Pancreas (tissue), 10 donors: Measurements from ENCODE around the gene RREB1. TPM values are rescaled to one million over a fixed set of nuclear protein-coding genes. Genes with fewer than 3 reads are reported as not detected.
A peak's percentile ranks its signal among the peaks of the same experiment; 100 is the strongest.
"Not testable (repeated sequence)": the region's sequence is repeated elsewhere in the genome, so short reads cannot be mapped to it uniquely, and the experiment has no call there.

Experiments
- ATAC-seq, 4 donors: fragments of 200-7000 bp; cut with Tn5 transposase; one replicate each; pipeline versions ENCODE4 v1.8.0 to v1.9.1; 2020; ENCODE audit warnings: mild to moderate bottlenecking in 4 of 4, moderate library complexity in 4 of 4
- DNase-seq, 6 donors: peaks; one replicate each; pipeline ENCODE4 v3.0.0-alpha.2; 2020
- FAIRE-seq: peaks from 2 replicates; lab custom pipeline; 2012; peaks lifted over from hg19 to GRCh38; lab: Jason Lieb, UNC
- H3K27ac ChIP-seq, 4 donors: fragments of 200-600 bp; sonication (generic); 1 replicate in 3 of 4; 2 replicates in 1 of 4; pipeline versions ENCODE4 v1.5.0 to v1.8.0; 2020
- H3K27me3 ChIP-seq, 4 donors: fragments of 200-600 bp; one replicate each; pipeline ENCODE4 v1.8.0; 2021
- H3K36me3 ChIP-seq, 3 donors: fragments of 200-600 bp; sonication (generic) in 1 of 3; one replicate each; pipeline versions ENCODE4 v1.5.0 to v1.8.0; 2020 to 2021
- H3K4me1 ChIP-seq, 3 donors: fragments of 200-600 bp; one replicate each; pipeline ENCODE4 v1.8.0; 2021
- H3K4me3 ChIP-seq, 4 donors: fragments of 200-600 bp; sonication (generic) in 2 of 4; one replicate each; pipeline versions ENCODE4 v1.5.0 to v1.8.0; 2020 to 2021
- H3K9me3 ChIP-seq, 4 donors: fragments of 200-600 bp; one replicate each; pipeline ENCODE4 v1.8.0; 2021
- WGBS, 2 donors: extraction: QIAGEN DNeasy Blood & Tissue Kit; methylation state at CpG; one replicate each; pipeline ENCODE4 v1.1.7; 2013; 5-methylcytosine and 5-hydroxymethylcytosine counted together
- intact Hi-C, 3 donors: fragments of 100-400 bp; cut with DNase I; formaldehyde crosslinking; loops; one replicate each; pipeline versions ENCODE4 v1.11.1 to v1.14.2; 2022
- polyA plus RNA-seq, 2 donors: library from polyadenylated mRNA; stranded (reverse); fragments of 200-250 nt; gene quantifications; one replicate each; pipeline ENCODE4 v1.2.3, GENCODE V29; 2013
- total RNA-seq, 6 donors: library from RNA; stranded (reverse); fragmentation: NEBNext Ultra II Directional in 4 of 6; extraction: Animal tissue kit (Norgen Biotek cat#: 25700) in 4 of 6; gene quantifications; one replicate each; pipeline versions ENCODE4 v1.2.1 to v1.2.4, GENCODE V29; 2021 to 2023
- TF ChIP-seq, protein P1 (sequence below), 4 donors: fragments of 200-600 bp; sonication (generic) in 3 of 4; IDR thresholded peaks; one replicate each; pipeline versions ENCODE4 v1.5.0 to v1.8.0; 2021; ENCODE audit warnings: antibody characterized with exemption in 4 of 4
- donor health status: healthy with polysubstance abuse.
- donor health status: DM: no; HTN: no; CAD: no; lungs with moderate emphysema.
- donor health status: DM: no; HTN: no; CAD: no.
- donor health status: control.
- donor health status: control.
- donor health status: Bipolar disorder and iron deficiency.
- donor health status: DM: yes; HTN: yes; CAD: no.
- donor health status: DM: no; HTN: no; CAD: no.
- donor health status: DM: no; HTN: no; CAD: no.
- donor health status: DM: yes; HTN: yes; CAD: no.

RREB1 gene
- total and polyA plus RNA-seq, 8 donors = 8.9 to 45.3 (median 29.1) TPM

DNA sequence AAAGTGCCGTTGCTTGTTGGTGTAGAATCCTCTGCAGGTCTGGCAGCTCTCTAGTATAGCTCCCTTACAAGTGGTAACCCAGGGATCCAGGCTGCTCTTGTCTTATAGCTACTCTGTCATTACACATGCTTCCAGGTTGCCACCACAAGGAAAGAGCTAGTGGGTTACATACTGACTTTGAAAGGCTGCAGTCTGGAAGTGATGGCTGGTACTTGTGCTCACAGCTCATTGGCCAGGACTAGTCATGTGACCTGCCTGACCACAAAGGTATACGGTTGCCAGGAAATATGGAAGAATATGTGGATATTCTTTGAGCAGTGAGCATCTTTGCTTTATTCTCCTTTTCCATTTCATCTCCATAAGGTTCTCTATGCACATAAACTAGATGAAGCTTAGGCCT lies 46.0 kb downstream of the RREB1 start:
- DNase-seq (no peak), ATAC-seq (no peak), FAIRE-seq (no peak)
- Histone ChIP-seq H3K4me1 (peaks cover 17 to 49% (median 27%) of the 10 kb centered on the region in 3 donors), H3K36me3 (no peaks in the 10 kb centered on the region), H3K9me3 (no peaks in the 10 kb centered on the region), H3K4me3 (no peak overlapping the region), H3K27me3 (no peaks in the 10 kb centered on the region), H3K27ac (peak overlapping the region in 1 of 4 donors; percentile 14)
- 74 to 77% methylated on average over 2 of the region's 2 CpGs for WGBS, 2 donors
- intact Hi-C loops = no loop called here
- TF ChIP-seq, protein P1, sequence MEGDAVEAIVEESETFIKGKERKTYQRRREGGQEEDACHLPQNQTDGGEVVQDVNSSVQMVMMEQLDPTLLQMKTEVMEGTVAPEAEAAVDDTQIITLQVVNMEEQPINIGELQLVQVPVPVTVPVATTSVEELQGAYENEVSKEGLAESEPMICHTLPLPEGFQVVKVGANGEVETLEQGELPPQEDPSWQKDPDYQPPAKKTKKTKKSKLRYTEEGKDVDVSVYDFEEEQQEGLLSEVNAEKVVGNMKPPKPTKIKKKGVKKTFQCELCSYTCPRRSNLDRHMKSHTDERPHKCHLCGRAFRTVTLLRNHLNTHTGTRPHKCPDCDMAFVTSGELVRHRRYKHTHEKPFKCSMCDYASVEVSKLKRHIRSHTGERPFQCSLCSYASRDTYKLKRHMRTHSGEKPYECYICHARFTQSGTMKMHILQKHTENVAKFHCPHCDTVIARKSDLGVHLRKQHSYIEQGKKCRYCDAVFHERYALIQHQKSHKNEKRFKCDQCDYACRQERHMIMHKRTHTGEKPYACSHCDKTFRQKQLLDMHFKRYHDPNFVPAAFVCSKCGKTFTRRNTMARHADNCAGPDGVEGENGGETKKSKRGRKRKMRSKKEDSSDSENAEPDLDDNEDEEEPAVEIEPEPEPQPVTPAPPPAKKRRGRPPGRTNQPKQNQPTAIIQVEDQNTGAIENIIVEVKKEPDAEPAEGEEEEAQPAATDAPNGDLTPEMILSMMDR (IDR thresholded peaks at IDR 0.05) = no peak

DNA sequence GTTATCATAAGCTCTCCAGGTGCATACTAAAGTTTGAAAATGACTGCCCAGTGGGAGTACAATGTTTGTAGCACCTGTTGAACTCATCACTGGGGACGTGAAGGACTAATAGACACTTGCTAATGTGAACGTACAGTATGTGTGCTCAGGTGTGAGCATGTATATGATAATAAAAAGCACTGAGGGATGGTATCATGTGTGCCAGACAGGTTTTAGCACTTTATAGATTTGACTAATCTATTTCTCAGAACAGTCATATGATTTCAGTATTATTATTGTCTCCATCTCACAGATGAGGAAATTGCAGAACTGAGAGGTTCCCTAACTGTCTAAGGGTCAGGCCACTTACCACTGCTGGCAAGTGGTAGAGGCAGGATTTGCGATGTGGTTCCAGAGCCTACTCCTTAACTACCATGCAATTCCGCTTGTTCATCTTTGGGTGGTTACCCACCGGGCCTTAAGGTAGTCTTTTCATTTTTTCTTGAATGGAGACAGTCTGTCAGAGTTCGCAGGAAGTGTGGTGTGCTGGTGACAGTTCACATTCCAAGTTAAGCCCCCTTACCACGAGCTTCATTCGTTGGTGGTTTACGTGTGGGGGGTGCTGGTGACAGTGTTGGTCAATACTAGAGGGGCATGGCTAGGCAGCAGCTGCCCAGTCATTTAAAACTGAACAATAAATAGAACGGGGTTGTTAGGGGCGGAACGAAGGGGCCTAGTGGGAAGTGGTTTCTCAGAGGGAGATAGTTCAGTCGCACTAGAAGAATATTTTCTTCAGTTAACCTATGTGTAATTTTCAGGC lies 46.8 kb downstream of the RREB1 start:
- no peak for FAIRE-seq
- intact Hi-C loops = no loop called here
- no peaks in the 10 kb centered on the region for H3K36me3 ChIP-seq
- H3K4me1 ChIP-seq = peaks cover 17 to 49% (median 24%) of the 10 kb centered on the region in 3 donors
- TF ChIP-seq, protein P1 (IDR thresholded peaks at IDR 0.05) = no peak
- DNase-seq = no peak
- no peaks in the 10 kb centered on the region for H3K27me3 ChIP-seq
- no peaks in the 10 kb centered on the region for H3K9me3 ChIP-seq
- peak in 2 of 4 donors; percentile 7 to 36 for ATAC-seq
- WGBS, 2 donors = 74 to 76% methylated on average over 13 of the region's 13 CpGs
- no peak overlapping the region for H3K4me3 ChIP-seq
- H3K27ac ChIP-seq = peak overlapping the region in 2 of 4 donors; percentile 12 to 14

DNA sequence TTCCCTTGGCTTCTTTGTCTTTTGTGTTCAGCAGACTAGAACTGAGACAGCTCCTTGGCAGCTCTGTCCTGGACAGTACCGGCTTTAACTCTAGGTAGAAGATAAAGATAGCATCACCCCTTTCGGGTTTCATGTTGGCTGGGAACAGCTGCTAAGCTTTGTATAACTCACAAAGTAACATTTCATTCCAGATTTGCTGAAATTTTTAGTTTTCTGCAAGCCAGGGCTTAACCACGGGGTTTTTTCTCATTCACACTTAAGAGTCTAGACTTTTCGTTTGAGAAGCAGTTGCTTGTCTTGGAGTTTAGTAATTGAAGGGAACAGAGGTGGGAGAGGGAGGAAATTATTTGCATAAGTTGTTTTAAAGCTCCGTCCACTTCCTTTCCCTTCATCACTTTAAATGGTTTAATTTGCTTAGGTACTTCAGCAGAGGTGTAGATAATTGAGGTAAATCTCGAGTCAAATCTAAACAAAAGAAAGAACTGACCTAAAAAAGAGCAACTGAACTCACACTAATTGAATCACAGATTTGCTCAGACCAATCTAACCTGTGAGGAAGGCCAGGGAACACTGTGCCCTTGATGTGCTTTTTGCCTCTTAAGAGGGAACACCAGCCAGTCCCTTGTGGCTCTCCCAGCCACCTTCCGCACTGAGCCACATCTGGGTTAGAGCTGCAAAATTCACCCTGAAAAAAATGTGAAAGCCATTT lies 48.3 kb downstream of the RREB1 start:
- DNase-seq = no peak
- Histone ChIP-seq H3K9me3 (no peaks in the 10 kb centered on the region), H3K36me3 (no peaks in the 10 kb centered on the region), H3K4me3 (no peak overlapping the region), H3K4me1 (peaks cover 17 to 63% (median 32%) of the 10 kb centered on the region in 3 donors), H3K27me3 (no peaks in the 10 kb centered on the region), H3K27ac (no peak overlapping the region)
- intact Hi-C loops = no loop called here
- no peak for FAIRE-seq
- WGBS, 2 donors = 51 to 54% methylated on average over 7 of the region's 7 CpGs
- TF ChIP-seq, protein P1 (IDR thresholded peaks at IDR 0.05) = no peak
- ATAC-seq = no peak

DNA sequence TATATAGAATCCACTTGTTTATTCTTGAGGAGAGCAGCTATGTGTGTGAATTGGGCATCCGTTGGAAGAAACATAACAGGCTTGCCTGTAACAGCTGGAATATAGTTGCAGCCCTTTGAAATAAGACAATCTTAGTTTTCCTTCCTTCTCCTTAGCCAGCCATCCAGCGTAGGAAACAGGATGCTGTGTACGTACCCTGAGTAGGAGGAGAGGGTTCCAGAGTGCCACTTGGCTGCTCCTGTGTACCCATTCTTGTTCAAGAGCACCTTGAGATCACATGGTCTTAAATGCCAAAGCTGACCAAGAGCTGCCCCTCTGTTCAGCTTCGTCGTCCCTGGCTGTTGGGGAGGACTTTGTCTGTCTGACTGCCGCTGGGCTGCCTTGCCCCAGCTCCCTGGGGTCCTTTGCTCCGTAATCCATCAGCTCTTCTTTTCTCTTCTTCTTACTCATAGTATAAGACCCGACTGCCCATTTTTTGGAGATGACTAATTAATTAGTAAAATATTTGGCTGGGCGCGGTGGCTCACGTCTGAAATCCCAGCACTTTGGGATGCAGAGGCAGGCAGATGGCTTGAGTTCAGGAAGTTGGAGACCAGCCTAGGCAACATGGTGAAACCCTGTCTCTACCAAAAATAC lies 49.0 kb downstream of the RREB1 start:
- no peak for FAIRE-seq
- no peak overlapping the region for H3K27ac ChIP-seq
- peaks cover 11 to 61% (median 24%) of the 10 kb centered on the region in 3 donors for H3K4me1 ChIP-seq
- 84% methylated on average over 11 of the region's 11 CpGs for WGBS, 2 donors
- no peak for ATAC-seq
- TF ChIP-seq, protein P1 (IDR thresholded peaks at IDR 0.05) = no peak
- no peaks in the 10 kb centered on the region for H3K27me3 ChIP-seq
- DNase-seq = no peak
- no peaks in the 10 kb centered on the region for H3K36me3 ChIP-seq
- H3K4me3 ChIP-seq = no peak overlapping the region
- no peaks in the 10 kb centered on the region for H3K9me3 ChIP-seq
- intact Hi-C loops = no loop called here

DNA sequence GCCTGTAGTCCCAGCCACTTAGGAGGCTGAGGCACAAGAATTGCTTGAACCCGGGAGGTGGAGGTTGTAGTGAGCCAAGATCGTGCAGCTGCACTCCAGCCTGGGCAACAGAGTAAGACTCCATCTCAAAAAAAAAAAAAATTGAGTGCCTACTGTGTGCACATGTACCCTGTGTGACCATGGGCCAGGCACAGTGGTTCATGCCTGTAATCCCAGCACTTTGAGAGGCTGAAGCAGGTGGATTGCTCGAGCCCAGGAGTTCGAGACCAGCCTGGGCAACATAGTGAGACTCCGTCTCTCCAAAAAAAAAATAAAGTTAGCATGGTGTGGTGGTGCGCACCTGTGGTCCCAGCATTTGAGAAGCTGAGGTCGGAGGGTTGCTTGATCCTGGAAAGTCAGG lies 49.5 kb downstream of the RREB1 start:
- H3K4me1 ChIP-seq = peaks cover 8 to 56% (median 20%) of the 10 kb centered on the region in 3 donors
- FAIRE-seq, H3K4me3 ChIP-seq, DNase-seq, ATAC-seq, H3K9me3 ChIP-seq, intact Hi-C loops, H3K36me3 ChIP-seq, H3K27ac ChIP-seq, H3K27me3 ChIP-seq: not testable (repeated sequence)
- 93 to 97% methylated on average over 7 of the region's 7 CpGs for WGBS, 2 donors
